ENCODE measurements around the gene MCL1. TPM values are rescaled to one million over a fixed set of nuclear protein-coding genes. Genes with fewer than 3 reads are reported as not detected.

Gene MCL1
- total and polyA plus RNA-seq, 2 experiments from 2014 or later = 55.3 to 244 TPM

Small RNA genes within 50 kb of the gene (microRNA-seq; reads per million reads assigned to microRNA genes)
- gene MIR4257 = not detected

Small RNA genes within 50 kb of the gene (small RNA-seq; reads per million reads assigned to genes)
- not detected for gene MIR4257 (ENCODE audit: low replicate concordance)
- gene RF00015 (ENCODE audit: low replicate concordance) = not detected
- not detected for gene RF00561 (ENCODE audit: low replicate concordance)
- not detected for gene RN7SL473P (ENCODE audit: low replicate concordance)
- gene RN7SL600P (ENCODE audit: low replicate concordance) = 0.22 reads per million

Other genes with a start within 250 kb of the MCL1 start
- 18.0 and 20.4 TPM in 2 replicates for gene RPRD2, start 215.5 kb downstream of the MCL1 start, total RNA-seq (2014; rRNA removed; shearing (Covaris generic))
- 12.7 and 16.8 TPM in 2 replicates for gene RPRD2, start 215.5 kb downstream of the MCL1 start, polyA plus RNA-seq (2016; fragmentation: Nextera tagmentation; extraction: Ambion mirVana)
- 27.1 and 28.4 TPM in 2 replicates for gene TARS2, start 92.2 kb downstream of the MCL1 start, total RNA-seq (2014; rRNA removed; shearing (Covaris generic))
- gene TARS2, start 92.2 kb downstream of the MCL1 start, polyA plus RNA-seq (2016; fragmentation: Nextera tagmentation; extraction: Ambion mirVana) = 19.5 and 20.3 TPM in 2 replicates
- 0.43 and 1.1 TPM in 2 replicates for gene ECM1, start 71.5 kb downstream of the MCL1 start, total RNA-seq (2014; rRNA removed; shearing (Covaris generic))
- 0.30 and 0.74 TPM in 2 replicates for gene ECM1, start 71.5 kb downstream of the MCL1 start, polyA plus RNA-seq (2016; fragmentation: Nextera tagmentation; extraction: Ambion mirVana)
- gene FALEC, start 63.9 kb downstream of the MCL1 start, total RNA-seq (2014; rRNA removed; shearing (Covaris generic)) = not detected in 2 replicates
- 1.7 and 2.6 TPM in 2 replicates for gene FALEC, start 63.9 kb downstream of the MCL1 start, polyA plus RNA-seq (2016; fragmentation: Nextera tagmentation; extraction: Ambion mirVana)
- 3.6 and 5.3 TPM in 2 replicates for gene ADAMTSL4, start 30.2 kb downstream of the MCL1 start, total RNA-seq (2014; rRNA removed; shearing (Covaris generic))
- 4.6 and 5.8 TPM in 2 replicates for gene ADAMTSL4, start 30.2 kb downstream of the MCL1 start, polyA plus RNA-seq (2016; fragmentation: Nextera tagmentation; extraction: Ambion mirVana)
- 143 and 200 TPM in 2 replicates for gene ENSA, start 50.0 kb upstream of the MCL1 start, total RNA-seq (2014; rRNA removed; shearing (Covaris generic))
- 114 and 121 TPM in 2 replicates for gene ENSA, start 50.0 kb upstream of the MCL1 start, polyA plus RNA-seq (2016; fragmentation: Nextera tagmentation; extraction: Ambion mirVana)
- gene GOLPH3L, start 117.5 kb upstream of the MCL1 start, total RNA-seq (2014; rRNA removed; shearing (Covaris generic)) = 28.9 and 29.6 TPM in 2 replicates
- 23.5 and 24.6 TPM in 2 replicates for gene GOLPH3L, start 117.5 kb upstream of the MCL1 start, polyA plus RNA-seq (2016; fragmentation: Nextera tagmentation; extraction: Ambion mirVana)
- gene HORMAD1, start 141.3 kb upstream of the MCL1 start, total RNA-seq (2014; rRNA removed; shearing (Covaris generic)) = not detected in 2 replicates
- not detected in 2 replicates for gene HORMAD1, start 141.3 kb upstream of the MCL1 start, polyA plus RNA-seq (2016; fragmentation: Nextera tagmentation; extraction: Ambion mirVana)
- gene CTSS, start 186.2 kb upstream of the MCL1 start, total RNA-seq (2014; rRNA removed; shearing (Covaris generic)) = not detected in 2 replicates
- gene CTSS, start 186.2 kb upstream of the MCL1 start, polyA plus RNA-seq (2016; fragmentation: Nextera tagmentation; extraction: Ambion mirVana) = 0.16 TPM in 1 of 2 replicates, not detected in the other
- gene CTSK, start 228.7 kb upstream of the MCL1 start, total RNA-seq (2014; rRNA removed; shearing (Covaris generic)) = 1.7 and 2.8 TPM in 2 replicates
- gene CTSK, start 228.7 kb upstream of the MCL1 start, polyA plus RNA-seq (2016; fragmentation: Nextera tagmentation; extraction: Ambion mirVana) = 2.7 and 3.3 TPM in 2 replicates

Data from GM23338 (cell line).